ENCODE measurements around the gene ULK4.

Gene ULK4

DNA sequence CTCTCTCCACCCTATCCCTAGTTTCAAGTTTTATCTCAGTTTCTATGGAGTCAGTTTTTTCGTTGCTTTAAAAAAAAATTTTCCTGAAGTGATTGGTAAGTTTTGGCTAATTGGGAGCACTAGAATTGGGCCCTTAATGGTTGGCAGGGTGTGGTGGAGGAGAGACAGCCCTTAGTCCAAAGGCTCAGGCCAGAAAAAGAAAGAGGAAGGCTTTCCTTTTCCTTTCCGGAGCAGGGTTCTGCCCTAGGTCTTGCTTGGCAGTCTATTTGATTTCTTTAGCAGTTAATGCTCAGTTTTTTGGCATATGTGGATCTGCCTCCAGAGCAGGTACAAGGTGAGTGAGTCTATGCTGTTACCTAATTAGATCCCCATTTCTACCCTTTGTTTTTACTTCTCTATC is 739.9 kb downstream of the ULK4 start:
- DNase-seq (ENCODE audit: low read depth) = no peak

DNA sequence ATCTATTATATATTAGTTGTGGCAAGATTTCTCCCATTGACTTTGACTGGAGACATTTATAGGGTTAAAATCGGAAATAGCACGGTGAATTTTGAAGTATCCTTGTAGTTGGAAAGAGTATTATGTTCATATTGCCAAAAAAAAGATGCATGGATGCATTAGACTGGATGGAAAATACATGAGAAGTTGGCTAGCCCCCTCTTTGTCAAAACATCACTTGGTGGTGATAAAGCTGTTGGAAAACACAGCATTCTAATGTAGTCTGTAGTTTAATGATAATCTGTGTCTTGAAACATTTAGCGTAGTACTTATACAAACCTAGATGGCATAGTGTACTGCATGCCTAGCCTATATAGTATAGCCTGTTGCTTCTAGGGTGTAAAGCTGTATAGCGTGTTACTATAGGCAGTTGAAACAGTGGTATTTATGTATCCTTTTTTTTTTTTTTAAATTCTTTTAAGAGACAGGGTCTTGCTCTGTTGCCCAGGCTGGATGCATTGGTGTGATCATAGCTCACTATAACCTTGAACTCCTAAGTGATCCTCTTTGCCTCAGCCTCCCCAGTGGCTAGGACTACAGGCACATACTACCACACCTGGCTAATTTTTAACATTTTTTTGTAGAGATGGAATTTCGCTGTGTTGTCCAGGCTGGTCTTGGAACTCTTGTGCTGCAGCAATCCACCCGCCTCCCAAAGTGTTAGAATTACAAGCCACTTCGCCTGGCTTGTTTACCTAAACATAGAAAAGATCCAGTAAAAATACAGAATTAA is 740.8 kb downstream of the ULK4 start:
- DNase-seq (ENCODE audit: low read depth) = no peak

- DNase-seq (ENCODE audit: low read depth) = no peak
Observed at GRCh38 chr3:41219424-41219823, 742.5 kb downstream of the ULK4 start.

GRCh38 chr3:41216993-41217392 is 744.9 kb downstream of the ULK4 start:
- DNase-seq (ENCODE audit: low read depth) = no peak

DNA sequence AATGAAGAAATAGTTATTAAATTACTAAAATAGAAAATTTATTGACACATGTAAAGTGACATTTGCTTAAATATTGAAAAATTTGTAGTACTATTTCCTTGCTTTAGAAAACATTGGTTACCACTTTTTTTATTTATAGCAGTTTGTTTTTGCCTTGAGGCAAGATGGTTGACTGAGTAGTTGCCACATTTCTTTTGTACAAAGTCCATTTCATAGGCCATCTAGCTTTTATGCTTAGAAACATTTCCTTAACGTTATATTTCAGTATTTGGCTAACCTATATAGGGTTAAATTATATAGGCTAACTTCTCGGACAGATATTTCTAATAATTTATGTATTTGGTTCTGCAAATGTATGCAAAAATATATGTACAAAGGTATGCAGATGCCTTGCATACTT is 745.5 kb downstream of the ULK4 start:
- DNase-seq (ENCODE audit: low read depth) = no peak

DNA sequence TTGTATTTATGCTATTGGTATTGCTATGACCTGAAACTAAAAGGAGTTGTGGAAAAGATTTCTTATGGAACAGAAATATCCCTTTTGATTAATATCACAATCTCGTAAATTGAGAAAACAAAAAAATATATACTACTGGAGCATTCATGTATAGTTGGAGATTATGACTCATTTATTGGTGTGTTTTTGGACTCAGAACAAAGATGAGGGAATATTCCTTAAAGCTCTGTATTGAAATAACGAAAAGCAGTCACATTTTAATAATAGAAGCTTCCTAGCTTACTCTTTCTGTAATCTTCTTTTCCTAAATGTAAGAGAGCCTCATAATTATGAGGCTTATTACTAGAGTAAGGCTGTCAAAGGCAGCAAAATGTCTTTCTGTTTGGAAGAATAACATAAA is 748.3 kb downstream of the ULK4 start:
- no peak for DNase-seq (ENCODE audit: low read depth)

DNA sequence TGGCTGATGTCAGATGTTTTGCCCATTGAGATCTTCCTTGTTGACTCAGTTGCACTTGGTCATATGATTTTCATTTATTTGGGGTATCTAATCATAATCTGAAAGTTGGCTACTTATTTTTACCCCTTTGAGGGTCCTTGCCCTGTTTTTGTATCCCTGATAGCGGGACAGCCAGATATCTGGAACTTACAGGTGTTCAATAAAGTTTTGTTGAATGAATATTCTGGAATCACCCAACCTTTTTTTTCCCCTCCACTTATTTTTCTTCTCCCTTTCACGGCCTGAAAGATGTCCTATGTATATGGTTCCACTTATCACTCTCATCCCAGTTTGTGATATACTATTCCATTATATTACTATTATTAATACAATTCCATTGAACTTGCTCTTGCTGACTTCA is 749.8 kb downstream of the ULK4 start:
- DNase-seq (ENCODE audit: low read depth) = no peak

DNA sequence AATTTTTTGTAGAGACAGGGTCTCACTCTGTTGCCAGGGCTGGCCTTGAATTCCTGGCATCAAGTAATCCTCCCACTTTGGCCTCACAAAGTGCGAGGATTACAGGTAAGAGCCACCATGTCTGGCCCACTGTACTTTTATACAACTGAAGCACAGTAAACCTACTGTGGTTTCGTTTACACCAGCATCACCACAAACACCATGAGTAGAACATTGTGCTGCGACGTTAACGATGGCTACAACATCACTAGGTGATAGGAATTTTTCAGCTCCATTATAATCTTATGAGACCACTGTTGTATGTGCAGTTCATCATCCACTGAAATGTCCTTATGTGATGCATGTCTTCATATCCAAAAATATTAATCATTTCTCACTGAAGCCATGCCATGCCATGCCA is 750.9 kb downstream of the ULK4 start:
- DNase-seq (ENCODE audit: low read depth) = no peak

GRCh38 chr3:41209646-41210045 is 752.3 kb downstream of the ULK4 start:
- DNase-seq (ENCODE audit: low read depth) = no peak

GRCh38 chr3:41208507-41209220 is 753.2 kb downstream of the ULK4 start:
- DNase-seq (ENCODE audit: low read depth) = no peak

DNA sequence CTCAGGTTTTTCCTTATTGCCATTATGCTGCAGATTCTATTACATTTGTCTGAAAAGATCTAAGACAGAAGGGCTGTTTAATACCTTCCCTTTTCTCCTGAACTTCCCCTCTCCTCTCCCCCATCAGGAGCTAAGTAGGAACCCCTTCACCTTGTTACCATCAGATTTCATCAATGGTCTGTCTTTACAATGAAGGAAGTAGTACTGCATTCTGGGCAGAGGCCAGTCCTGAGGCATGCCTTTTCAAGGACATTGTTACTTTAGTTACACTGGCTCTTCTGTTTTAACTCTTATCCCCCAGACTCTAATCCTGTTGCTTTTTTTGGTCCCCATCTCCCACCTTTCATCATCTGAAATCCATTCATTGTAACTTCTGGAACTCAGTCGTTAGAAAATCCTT is 754.5 kb downstream of the ULK4 start:
- DNase-seq (ENCODE audit: low read depth) = no peak

- no peak for DNase-seq (ENCODE audit: low read depth)
Observed at GRCh38 chr3:41205591-41205990, 756.3 kb downstream of the ULK4 start.

DNA sequence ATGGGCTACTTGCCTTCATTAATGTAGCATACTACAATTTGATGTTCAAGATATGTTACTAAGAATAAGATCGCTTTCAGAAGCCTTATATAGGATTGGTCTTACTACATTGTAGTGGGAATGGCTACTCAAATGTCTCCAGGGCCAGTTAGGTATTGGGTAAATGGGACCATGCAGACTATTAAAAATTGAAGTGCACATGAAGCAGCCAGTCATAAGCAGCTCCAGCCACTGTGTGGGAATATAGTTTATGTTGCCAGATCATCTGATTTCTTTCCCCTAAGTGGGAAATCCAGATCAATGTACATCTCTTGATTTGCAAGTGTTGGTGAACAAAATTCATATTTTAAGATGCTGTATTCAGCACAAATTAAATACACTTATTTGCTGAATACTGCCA is 757.5 kb downstream of the ULK4 start:
- no peak for DNase-seq (ENCODE audit: low read depth)

GRCh38 chr3:41202834-41203345 is 759.0 kb downstream of the ULK4 start:
- no peak for DNase-seq (ENCODE audit: low read depth)

GRCh38 chr3:41202075-41202833 is 759.6 kb downstream of the ULK4 start:
- no peak for DNase-seq (ENCODE audit: low read depth)

DNA sequence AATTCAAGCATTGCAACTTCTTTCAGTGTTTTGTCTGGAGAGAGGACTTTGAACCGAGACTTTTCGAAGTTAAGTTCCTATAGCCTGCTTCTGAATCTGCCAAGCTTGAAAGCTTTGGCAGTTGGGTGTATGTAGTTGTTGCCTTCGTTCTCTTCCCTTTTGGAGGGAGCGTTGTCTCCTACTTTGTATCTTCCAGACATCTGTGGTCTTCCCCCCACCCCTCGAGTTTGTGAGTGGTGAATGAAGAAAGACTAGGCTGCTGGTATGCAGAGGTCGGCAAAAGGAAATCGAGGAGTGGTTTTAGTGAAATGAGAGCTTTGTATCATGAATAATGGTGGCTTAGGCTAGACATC is 761.3 kb downstream of the ULK4 start:
- DNase-seq (ENCODE audit: low read depth) = no peak

GRCh38 chr3:41199866-41200668 is 761.8 kb downstream of the ULK4 start:
- no peak for DNase-seq (ENCODE audit: low read depth)

GRCh38 chr3:41198950-41199865 is 762.7 kb downstream of the ULK4 start, which contains the start of gene CTNNB1:
TSS of gene CTNNB1 (plus strand) at chr3:41199505. CDS start at chr3:41224069, 24,564 bp downstream.
- peak; percentile 79 for DNase-seq (ENCODE audit: low read depth)

GRCh38 chr3:41198526-41198925 is 763.4 kb downstream of the ULK4 start:
- no peak for DNase-seq (ENCODE audit: low read depth)

- no peak for DNase-seq (ENCODE audit: low read depth)
Observed at GRCh38 chr3:41198046-41198445, 763.9 kb downstream of the ULK4 start.
